Iris pigment epithelial cell (primary cell): ENCODE data around the gene RBM20.
"Not testable (repeated sequence)": the region's sequence is repeated elsewhere in the genome, so short reads cannot be mapped to it uniquely, and the experiment has no call there.

ENCODE experiments used
- DNase-seq: peaks from one replicate; pipeline ENCODE4 v3.0.0-alpha.2; 2011; ENCODE audit warnings: low read depth

Gene RBM20

DNA sequence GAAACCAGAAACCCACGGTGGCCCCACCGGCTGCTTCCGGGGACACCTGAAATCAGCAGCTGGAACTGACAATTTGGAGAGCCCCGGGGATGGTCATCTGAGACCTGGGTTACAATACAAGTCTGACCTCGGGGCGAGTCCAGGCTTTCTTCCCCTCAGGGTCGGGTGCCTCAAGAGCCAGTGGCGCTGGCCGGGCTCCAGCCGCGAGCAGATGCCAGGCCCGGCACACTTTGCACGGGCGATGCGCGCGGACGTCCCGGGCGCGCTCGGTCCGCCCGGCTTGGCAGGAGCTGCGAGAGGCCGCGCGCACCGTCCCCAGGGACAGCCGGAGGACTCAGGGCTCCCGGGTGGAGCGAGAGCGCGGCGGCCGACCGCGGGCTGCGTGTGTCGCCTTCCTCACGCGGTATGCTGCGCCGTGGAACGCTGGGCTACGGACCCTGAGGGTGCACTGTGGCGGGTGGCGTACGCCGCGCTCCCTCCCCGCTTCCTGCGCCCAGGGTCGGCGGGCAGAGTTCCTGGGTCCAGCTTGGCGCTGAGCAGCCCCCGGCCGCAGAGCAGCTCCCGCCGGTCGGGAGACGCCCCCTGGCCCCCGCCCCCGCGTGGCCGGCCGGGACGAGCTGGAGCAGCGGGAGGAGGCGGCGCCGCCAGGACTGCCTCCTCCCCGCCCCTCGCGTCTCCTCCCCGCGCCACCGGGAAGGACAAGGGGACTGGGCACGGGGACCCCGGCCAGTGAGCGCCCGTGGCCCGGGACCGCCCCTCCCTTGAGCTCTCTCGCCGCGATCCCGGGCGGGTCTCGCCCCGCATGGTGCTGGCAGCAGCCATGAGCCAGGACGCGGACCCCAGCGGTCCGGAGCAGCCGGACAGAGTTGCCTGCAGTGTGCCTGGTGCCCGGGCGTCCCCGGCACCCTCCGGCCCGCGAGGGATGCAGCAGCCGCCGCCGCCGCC is at the start of gene RBM20:
TSS of gene RBM20 (plus strand) at position 684 of the 945 bp plus-strand sequence. CDS start at position 803, 119 bp downstream.
- peak; percentile 34 for DNase-seq

DNA sequence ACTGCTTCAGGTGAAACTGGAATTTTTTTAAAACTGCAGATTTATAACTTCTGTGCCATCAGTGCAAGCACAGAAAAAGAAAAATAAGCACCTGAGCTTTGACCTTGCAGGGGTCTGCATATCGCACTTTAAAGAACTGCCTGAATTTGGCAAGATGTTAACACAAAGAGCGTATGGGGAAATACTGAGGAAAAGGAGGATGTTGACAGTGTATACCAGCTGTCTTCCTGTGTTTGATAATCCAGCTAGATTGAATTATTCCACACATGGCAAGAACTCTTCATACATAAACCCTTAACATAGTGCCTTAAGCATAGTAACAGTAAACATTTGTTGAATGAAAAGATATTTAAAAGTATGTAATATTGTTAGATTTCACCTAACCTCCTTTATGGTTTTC is 46.7 kb upstream of the RBM20 start:
- no peak for DNase-seq

- peak; percentile 67 for DNase-seq
Observed at GRCh38 chr10:110600487-110601101, 43.5 kb upstream of the RBM20 start.

DNA sequence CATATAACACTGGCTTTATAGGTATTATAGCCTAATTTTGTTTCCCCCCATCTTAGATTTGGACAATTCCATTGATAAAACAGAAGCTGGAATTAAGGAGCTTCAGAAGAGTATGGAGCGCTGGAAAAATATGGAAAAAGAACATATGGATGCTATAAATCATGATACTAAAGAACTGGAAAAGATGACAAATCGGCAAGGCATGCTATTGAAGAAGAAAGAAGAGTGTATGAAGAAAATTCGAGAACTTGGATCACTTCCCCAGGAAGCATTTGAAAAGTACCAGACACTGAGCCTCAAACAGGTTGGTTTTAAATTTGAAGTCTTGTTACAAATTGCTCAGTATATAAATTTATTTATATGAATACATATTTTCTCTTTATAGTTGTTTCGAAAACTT is 42.6 kb upstream of the RBM20 start:
- no peak for DNase-seq

DNA sequence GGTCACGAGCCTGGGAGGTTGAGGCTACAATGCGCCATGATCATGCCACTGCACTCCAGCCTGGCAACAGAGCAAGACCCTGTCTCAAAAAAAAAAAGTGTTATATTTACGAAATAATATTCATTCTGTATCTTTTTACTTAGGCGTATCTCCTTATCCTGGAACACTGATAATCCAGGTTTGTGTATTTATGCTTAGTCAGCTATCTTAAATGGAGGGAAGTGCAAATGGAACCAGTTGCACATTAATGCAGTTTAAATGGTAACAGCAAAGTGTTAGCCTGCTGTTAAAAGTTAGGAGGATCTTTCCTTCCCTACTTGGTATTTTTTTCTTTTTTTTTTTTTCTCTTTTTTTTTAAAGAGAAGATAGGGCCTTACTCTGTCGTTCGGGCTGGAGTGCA is 36.0 kb upstream of the RBM20 start:
- no peak for DNase-seq

DNA sequence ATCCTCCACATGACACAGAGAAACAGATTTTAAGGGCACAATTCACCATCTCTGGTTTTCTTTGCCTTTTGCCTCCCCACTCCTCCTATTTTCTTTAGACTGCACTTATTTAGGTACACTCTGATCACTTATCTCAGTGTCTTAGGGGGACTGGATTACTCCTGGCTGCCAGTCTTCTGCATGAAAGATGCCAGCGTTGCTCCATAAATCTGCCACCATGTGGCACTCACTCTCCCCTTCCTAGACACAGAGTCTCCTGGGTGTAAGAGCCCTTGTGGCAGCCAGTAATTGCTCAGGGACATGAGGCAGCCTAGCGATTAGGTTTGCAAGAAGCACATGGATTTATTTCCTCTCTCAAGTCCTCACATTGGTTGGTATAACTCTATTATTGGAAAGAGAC is 34.5 kb upstream of the RBM20 start:
- DNase-seq = peak; percentile 3

GRCh38 chr10:110610308-110610774 is 33.8 kb upstream of the RBM20 start:
- peak; percentile 46 for DNase-seq

DNA sequence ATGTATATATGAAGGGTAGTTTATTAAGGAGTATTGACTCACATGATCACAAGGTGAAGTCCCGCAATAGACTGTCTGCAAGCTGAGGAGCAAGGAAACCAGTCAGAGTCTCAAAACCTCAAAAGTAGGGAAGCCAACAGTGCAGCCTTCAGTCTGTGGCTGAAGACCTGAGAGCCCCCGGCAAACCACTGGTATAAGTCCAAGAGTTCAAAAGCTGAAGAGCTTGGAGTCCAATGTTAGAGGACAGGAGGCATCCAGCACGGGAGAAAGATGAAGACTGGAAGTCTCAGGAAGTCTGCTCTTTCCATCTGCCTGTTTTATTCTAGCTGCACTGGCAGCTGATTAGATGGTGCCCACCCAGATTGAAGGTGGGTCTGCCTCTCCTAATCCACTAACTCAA is 33.4 kb upstream of the RBM20 start:
- DNase-seq = not testable (repeated sequence)

DNA sequence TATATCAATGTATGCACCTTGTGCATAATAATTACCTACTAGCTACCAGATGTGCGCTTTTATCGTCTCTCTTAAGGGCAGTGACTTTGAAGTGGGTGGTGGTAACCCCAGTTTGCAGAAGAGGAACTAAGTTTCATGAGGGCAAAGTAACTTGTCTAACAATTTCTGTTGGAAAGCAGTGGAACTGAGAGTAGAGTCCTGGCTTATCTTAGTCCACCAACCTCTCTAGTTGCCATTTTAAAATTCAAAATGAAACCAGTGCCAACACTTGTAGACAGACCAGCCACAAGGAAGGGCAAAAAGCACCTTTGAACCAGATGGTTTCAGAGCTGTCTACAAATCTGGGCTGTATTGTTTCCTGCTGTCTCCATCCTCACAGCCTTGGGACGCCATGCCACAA is 32.0 kb upstream of the RBM20 start:
- DNase-seq = no peak

- DNase-seq = no peak
Observed at GRCh38 chr10:110612629-110613028, 31.5 kb upstream of the RBM20 start.

DNA sequence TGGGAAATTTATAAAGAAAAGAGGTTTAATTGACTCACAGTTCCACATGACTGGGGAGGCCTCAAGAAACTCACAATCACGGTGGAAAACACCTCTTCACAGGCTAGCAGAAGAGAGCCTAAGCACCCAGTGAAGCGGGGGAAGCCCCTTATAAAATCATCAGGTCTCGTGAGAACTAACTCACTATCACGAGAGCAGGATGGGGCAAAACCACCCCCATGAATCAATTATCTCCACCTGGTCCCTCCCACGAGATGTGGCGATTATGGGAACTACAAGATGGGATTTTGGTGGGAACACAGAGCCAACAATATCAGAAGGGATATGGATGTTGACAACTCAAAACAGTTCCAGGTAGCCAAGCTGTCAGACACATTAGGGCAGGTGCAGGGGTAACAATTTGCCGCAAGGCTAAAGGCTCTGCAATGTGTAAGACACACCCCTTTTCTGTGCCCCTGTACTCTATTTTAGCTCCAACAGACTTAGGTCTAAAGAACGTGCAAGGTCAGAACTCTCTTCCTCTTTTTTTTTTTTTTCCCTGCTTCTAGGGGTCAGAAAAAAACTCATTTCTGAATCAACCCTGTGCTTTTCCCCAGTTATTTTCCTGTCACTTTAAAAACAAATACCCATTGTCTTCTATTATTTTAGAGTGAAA is 30.7 kb upstream of the RBM20 start:
- DNase-seq = no peak

GRCh38 chr10:110613996-110614495 is 30.1 kb upstream of the RBM20 start:
- no peak for DNase-seq

DNA sequence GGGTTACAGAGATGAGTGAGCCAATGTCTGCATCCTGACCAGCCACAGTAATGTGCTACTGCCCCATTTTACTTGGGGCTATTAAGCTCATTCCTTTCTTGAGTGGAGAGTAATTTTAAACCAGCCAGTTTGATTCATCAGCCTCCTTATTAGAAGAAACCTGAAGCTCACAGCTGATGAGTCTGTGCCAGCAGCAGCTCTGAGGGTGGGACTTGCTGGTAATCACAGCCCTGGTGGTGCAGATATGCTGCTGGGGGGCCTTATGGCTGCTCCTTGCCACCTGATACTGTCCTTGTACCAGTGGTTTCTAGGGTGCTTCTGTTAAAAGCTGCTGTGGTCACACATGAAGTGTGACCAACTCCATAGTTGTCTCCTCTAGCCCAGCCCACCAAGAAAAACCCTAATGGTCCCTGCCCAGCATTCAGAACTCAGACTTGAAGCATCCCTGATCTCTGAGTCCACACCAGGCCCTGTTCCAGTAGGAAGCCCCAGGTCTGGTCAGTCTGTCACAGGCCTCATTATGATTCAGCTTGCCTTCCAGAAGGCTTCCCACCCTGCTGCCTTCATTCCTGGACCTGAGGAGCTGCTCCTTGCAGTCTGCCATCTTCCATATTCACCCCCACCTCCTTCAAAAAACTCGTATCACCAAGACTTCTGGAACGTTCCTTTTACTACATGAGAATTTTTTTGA is 28.9 kb upstream of the RBM20 start:
- DNase-seq = peak; percentile 30

DNA sequence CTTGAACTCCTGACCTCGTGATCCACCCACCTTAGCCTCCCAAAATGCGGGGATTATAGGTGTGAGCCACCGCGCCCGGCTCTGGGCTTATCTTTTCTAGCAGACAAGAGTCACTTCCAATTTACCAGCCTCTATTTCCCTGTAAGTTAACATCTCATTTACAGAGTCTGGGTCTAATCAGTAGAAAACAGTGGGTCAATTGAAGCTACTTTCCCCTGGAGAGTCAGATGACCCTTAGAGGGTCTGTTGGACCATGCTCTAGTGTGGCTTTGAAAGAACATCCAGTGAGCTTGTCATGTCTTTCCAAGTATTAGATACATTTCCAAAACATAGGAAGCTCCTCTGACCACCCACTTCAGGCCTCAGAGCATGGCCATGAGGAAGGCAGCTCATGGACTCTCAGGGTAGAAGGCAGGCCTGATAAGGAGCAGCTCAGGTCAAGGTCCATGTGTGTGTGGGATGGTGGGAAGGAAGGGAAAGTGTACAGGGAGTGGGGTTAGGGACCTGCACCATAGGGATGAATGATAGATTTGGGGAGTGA is 27.6 kb upstream of the RBM20 start:
- DNase-seq = no peak

- no peak for DNase-seq
Observed at GRCh38 chr10:110617425-110618229, 26.5 kb upstream of the RBM20 start.

DNA sequence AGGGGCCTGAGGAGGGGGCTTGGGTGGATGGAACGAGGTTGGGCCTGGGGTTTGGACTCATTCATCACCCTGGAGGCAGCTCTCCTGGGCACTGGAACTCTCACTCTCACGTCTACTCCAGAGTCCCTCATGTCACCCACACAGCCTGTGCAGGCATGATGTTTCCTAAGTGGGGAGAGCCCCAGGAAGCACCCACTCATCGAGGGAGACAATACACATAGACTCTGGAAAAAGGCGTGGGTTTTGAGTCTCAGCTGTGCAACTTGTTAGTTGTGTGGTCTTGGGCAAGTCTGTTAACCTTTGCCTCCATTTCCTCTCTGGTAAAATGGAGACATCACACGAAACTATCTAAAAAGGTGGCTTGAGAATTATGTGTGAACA is 25.9 kb upstream of the RBM20 start:
- DNase-seq = no peak

DNA sequence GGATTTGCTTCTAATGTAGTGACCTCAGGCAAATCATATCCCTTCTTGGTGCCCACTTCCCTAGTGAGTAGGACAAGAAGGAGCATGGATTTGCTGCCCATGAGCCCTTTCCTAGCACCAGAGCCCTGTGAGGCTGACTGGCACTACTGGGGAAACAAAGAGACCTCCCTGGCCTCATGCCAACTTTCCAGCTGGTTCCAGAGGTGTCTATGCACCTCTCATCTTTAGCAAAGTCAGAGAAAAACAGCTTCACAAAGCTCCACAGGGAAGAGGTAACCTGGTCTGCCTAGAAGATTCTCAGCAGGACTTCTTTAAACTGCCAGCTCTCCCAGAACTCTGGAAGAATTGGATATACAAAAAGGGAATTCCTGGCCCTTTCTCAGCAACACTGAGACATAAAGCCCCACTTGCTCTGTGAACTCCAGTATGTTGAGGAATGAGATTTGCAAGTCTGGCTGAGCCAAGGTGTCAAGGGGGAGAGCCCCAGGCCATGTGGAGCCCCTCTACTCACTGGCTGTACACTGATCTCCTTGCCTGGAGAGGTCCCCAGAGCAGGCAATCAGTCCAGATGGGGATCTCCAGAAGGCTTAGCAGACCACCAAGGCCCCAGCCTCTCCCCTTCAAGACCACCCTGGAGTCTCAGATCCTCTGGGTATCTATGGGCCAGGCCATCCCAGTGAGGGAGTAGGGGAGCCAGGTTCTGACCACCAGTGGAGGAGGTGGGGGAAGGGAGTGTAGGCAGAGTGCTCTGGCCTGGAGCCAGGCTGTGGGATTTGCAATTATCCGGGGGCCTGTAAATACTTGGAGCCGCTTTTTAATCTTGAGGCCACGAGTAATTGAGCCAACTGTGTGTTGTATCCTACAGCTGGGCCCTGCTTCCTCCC is 24.4 kb upstream of the RBM20 start:
- no peak for DNase-seq

DNA sequence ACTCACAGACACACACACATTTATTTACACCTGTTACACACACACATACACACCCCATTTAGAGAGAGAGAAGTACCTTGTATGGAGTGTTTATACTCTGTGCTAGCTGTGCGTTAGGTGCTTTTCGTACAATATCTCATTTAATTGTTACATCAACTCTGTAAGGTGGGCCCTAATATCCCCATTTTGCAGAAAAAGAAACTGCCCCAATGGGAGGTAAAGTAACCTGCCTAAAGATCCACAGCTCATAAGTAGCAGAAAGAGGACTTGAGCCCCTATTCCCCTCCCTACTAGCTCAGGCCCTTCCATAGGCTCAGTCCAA is 23.8 kb upstream of the RBM20 start:
- DNase-seq = no peak

GRCh38 chr10:110623316-110623715 is 20.8 kb upstream of the RBM20 start:
- not testable (repeated sequence) for DNase-seq

- DNase-seq = no peak
Observed at GRCh38 chr10:110625356-110625894, 18.7 kb upstream of the RBM20 start.
